ENCODE measurements around the gene LUZP2. TPM values are rescaled to one million over a fixed set of nuclear protein-coding genes. Genes with fewer than 3 reads are reported as not detected.

Gene LUZP2
- total and polyA plus RNA-seq, 4 donors, result 0.05 TPM; not detected in 3

DNA sequence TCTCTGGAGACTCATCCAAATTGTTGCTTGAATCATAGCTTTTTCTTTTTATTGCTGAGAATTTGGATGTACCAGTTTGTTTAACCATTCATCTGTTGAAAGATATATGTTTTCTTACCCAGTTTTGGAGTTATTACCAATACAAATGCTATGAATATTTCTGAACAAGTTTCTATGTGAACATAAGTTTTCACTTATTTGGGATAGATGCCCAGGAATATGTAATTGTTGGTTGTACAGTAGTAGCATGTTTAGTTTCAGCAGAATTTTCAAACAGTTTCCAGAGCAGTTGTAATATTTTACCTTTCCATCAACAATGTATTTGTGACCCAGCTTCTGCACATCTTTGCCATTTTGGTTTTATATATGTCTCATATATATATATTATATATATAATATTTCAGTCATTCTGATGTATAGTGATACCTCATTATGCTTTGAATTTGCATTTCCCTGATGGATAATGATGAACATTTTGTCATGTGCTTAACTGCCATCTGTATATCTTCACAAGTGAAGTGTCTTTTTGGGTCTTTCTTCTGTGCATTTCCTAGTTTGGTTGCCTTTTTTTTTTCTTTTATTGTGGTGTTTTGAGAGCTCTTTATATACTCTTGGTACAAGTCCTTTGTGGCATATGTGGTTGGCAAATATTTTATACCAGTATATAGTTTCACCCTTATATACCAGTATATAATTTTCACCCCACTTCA is 118.8 kb downstream of the LUZP2 start:
- Histone ChIP-seq H3K36me3 (ENCODE audit: control insufficient read depth in 4 of 4, insufficient read depth in 3 of 4, low read depth in 1 of 4, low read length in 3 of 4) (no peaks in the 10 kb centered on the region), H3K4me1 (ENCODE audit: control insufficient read depth in 4 of 4, insufficient read depth in 4 of 4, low read length in 3 of 4) (no peaks in the 10 kb centered on the region), H3K27ac (ENCODE audit: low read depth in 1 of 2, low read length in 2 of 2) (no peak overlapping the region), H3K9me3 (ENCODE audit: control insufficient read depth in 4 of 4, low read length in 3 of 4) (no peaks in the 10 kb centered on the region), H3K9ac (ENCODE audit: low read depth in 1 of 2, low read length in 2 of 2) (no peak overlapping the region), H3K27me3 (ENCODE audit: control insufficient read depth in 4 of 4, insufficient read depth in 4 of 4, low read length in 3 of 4) (no peaks in the 10 kb centered on the region), H3K4me3 (ENCODE audit: low read depth in 1 of 3, low read length in 3 of 3) (no peak overlapping the region)
- DNase-seq (ENCODE audit: low spot score), result no peak
- TF ChIP-seq HNF4A (conservative IDR thresholded peaks at IDR 0.05) (no peak), SP1 (IDR thresholded peaks at IDR 0.05) (no peak), RAD21 (IDR thresholded peaks at IDR 0.05) (no peak), ZBTB33 (IDR thresholded peaks at IDR 0.05) (no peak), TAF1 (conservative IDR thresholded peaks at IDR 0.05) (no peak), GABPA (IDR thresholded peaks at IDR 0.05 in 1 of 2, conservative IDR thresholded peaks at IDR 0.05 in 1 of 2) (no peak), JUND (IDR thresholded peaks at IDR 0.05) (no peak), YY1 (IDR thresholded peaks at IDR 0.05) (no peak), MAX (IDR thresholded peaks at IDR 0.05) (no peak), EGR1 (IDR thresholded peaks at IDR 0.05; ENCODE audit: low read depth in 2 of 2) (no peak), FOXA1 (IDR thresholded peaks at IDR 0.05) (no peak)
- TF ChIP-seq, protein P1, sequence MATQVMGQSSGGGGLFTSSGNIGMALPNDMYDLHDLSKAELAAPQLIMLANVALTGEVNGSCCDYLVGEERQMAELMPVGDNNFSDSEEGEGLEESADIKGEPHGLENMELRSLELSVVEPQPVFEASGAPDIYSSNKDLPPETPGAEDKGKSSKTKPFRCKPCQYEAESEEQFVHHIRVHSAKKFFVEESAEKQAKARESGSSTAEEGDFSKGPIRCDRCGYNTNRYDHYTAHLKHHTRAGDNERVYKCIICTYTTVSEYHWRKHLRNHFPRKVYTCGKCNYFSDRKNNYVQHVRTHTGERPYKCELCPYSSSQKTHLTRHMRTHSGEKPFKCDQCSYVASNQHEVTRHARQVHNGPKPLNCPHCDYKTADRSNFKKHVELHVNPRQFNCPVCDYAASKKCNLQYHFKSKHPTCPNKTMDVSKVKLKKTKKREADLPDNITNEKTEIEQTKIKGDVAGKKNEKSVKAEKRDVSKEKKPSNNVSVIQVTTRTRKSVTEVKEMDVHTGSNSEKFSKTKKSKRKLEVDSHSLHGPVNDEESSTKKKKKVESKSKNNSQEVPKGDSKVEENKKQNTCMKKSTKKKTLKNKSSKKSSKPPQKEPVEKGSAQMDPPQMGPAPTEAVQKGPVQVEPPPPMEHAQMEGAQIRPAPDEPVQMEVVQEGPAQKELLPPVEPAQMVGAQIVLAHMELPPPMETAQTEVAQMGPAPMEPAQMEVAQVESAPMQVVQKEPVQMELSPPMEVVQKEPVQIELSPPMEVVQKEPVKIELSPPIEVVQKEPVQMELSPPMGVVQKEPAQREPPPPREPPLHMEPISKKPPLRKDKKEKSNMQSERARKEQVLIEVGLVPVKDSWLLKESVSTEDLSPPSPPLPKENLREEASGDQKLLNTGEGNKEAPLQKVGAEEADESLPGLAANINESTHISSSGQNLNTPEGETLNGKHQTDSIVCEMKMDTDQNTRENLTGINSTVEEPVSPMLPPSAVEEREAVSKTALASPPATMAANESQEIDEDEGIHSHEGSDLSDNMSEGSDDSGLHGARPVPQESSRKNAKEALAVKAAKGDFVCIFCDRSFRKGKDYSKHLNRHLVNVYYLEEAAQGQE (IDR thresholded peaks at IDR 0.05), result no peak
- TF ChIP-seq, protein P2, sequence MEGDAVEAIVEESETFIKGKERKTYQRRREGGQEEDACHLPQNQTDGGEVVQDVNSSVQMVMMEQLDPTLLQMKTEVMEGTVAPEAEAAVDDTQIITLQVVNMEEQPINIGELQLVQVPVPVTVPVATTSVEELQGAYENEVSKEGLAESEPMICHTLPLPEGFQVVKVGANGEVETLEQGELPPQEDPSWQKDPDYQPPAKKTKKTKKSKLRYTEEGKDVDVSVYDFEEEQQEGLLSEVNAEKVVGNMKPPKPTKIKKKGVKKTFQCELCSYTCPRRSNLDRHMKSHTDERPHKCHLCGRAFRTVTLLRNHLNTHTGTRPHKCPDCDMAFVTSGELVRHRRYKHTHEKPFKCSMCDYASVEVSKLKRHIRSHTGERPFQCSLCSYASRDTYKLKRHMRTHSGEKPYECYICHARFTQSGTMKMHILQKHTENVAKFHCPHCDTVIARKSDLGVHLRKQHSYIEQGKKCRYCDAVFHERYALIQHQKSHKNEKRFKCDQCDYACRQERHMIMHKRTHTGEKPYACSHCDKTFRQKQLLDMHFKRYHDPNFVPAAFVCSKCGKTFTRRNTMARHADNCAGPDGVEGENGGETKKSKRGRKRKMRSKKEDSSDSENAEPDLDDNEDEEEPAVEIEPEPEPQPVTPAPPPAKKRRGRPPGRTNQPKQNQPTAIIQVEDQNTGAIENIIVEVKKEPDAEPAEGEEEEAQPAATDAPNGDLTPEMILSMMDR (IDR thresholded peaks at IDR 0.05; ENCODE audit: low read depth, low read length, missing input control), result no peak

GRCh38 chr11:24617856-24618255 is 121.0 kb downstream of the LUZP2 start:
- DNase-seq (ENCODE audit: low spot score), result no peak
- Histone ChIP-seq H3K9me3 (ENCODE audit: control insufficient read depth in 4 of 4, low read length in 3 of 4) (no peaks in the 10 kb centered on the region), H3K27ac (ENCODE audit: low read depth in 1 of 2, low read length in 2 of 2) (no peak overlapping the region), H3K27me3 (ENCODE audit: control insufficient read depth in 4 of 4, insufficient read depth in 4 of 4, low read length in 3 of 4) (no peaks in the 10 kb centered on the region), H3K4me1 (ENCODE audit: control insufficient read depth in 4 of 4, insufficient read depth in 4 of 4, low read length in 3 of 4) (no peaks in the 10 kb centered on the region), H3K4me3 (ENCODE audit: low read depth in 1 of 3, low read length in 3 of 3) (no peak overlapping the region), H3K9ac (ENCODE audit: low read depth in 1 of 2, low read length in 2 of 2) (no peak overlapping the region), H3K36me3 (ENCODE audit: control insufficient read depth in 4 of 4, insufficient read depth in 3 of 4, low read depth in 1 of 4, low read length in 3 of 4) (no peaks in the 10 kb centered on the region)
- 89% methylated on average over 1 of the region's 1 CpG for WGBS
- TF ChIP-seq FOXA1 (IDR thresholded peaks at IDR 0.05), result no peak
- TF ChIP-seq NR2F2 (IDR thresholded peaks at IDR 0.05), result no peak
- no peak for TF ChIP-seq ZBTB33 (IDR thresholded peaks at IDR 0.05)
- TF ChIP-seq TAF1 (conservative IDR thresholded peaks at IDR 0.05), result no peak
- TF ChIP-seq, protein P2 (IDR thresholded peaks at IDR 0.05; ENCODE audit: low read depth, low read length, missing input control), result no peak
- TF ChIP-seq JUND (IDR thresholded peaks at IDR 0.05), result no peak
- no peak for TF ChIP-seq SP1 (IDR thresholded peaks at IDR 0.05)
- no peak for TF ChIP-seq FOXA2 (IDR thresholded peaks at IDR 0.05)
- no peak for TF ChIP-seq YY1 (IDR thresholded peaks at IDR 0.05)
- TF ChIP-seq HNF4A (conservative IDR thresholded peaks at IDR 0.05), result no peak
- TF ChIP-seq EGR1 (IDR thresholded peaks at IDR 0.05; ENCODE audit: low read depth in 2 of 2), result no peak
- TF ChIP-seq, protein P3, sequence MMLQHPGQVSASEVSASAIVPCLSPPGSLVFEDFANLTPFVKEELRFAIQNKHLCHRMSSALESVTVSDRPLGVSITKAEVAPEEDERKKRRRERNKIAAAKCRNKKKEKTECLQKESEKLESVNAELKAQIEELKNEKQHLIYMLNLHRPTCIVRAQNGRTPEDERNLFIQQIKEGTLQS (IDR thresholded peaks at IDR 0.05), result no peak
- TF ChIP-seq RAD21 (IDR thresholded peaks at IDR 0.05), result no peak
- TF ChIP-seq HNF4G (IDR thresholded peaks at IDR 0.05), result no peak

All from liver (tissue), 9 donors.